Peyer's patch (tissue), 4 donors: ENCODE results near the gene MUC5B.

Experiments
- POLR2A ChIP-seq, 2 donors: fragments of 450-650 bp; IDR thresholded peaks; one replicate each; pipeline ENCODE4 v1.5.1; 2017; ENCODE audit warnings: antibody characterized with exemption in 2 of 2, mild to moderate bottlenecking in 2 of 2, moderate library complexity in 2 of 2
- TF ChIP-seq, protein P1 (sequence below), 6 experiments: fragments of 450-650 bp in 4 of 6; fragments of 200-600 bp in 2 of 6; sonication (generic) in 1 of 6; IDR thresholded peaks; one replicate each; pipeline ENCODE4 v1.5.1; 2017 to 2019; ENCODE audit warnings: antibody characterized with exemption in 6 of 6, mild to moderate bottlenecking in 3 of 6, moderate library complexity in 1 of 6

DNA sequence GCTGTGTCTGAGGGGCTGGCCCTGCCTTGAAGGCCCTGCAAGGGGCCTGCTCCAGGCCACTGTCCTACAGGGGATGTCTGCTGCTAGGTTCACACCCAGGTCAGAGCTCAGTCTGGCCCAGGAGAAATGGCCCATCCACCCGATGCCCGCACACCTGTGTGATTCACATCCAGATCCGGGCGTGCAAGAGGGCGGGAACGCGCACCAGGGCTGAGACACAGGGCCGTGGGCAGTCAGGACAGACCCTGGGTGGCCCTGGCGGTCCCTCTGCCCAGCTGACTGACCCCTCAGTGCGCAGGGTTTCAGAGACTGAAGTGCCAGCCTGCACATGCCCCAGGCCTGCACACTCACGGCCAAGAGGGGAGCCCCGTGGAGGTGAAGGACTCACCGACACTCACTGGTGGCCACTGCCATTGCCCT is 79.2 kb downstream of the MUC5B start:
- TF ChIP-seq POLR2A (IDR thresholded peaks at IDR 0.05) = no peak
- TF ChIP-seq, protein P1, sequence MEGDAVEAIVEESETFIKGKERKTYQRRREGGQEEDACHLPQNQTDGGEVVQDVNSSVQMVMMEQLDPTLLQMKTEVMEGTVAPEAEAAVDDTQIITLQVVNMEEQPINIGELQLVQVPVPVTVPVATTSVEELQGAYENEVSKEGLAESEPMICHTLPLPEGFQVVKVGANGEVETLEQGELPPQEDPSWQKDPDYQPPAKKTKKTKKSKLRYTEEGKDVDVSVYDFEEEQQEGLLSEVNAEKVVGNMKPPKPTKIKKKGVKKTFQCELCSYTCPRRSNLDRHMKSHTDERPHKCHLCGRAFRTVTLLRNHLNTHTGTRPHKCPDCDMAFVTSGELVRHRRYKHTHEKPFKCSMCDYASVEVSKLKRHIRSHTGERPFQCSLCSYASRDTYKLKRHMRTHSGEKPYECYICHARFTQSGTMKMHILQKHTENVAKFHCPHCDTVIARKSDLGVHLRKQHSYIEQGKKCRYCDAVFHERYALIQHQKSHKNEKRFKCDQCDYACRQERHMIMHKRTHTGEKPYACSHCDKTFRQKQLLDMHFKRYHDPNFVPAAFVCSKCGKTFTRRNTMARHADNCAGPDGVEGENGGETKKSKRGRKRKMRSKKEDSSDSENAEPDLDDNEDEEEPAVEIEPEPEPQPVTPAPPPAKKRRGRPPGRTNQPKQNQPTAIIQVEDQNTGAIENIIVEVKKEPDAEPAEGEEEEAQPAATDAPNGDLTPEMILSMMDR (IDR thresholded peaks at IDR 0.05) = no peak
